Fibroblast of lung (primary cell): ENCODE data around the gene MITF.

Experiments
- CTCF ChIP-seq, 2 donors: IDR thresholded peaks in 1 of 2; conservative IDR thresholded peaks in 1 of 2; 1 replicate in 1 of 2; 2 replicates in 1 of 2; pipeline ENCODE4 v1.5.1; 2011 to 2012; ENCODE audit warnings: low read length in 2 of 2, control low read depth in 1 of 2, inconsistent platforms in 1 of 2, low read depth in 1 of 2, mild to moderate bottlenecking in 1 of 2
- EZH2 ChIP-seq: IDR thresholded peaks from 2 replicates; pipeline ENCODE4 v1.5.1; 2012; ENCODE audit warnings: low read length, control low read depth, mild to moderate bottlenecking; ENCODE audit errors: missing control alignments

- TF ChIP-seq CTCF (conservative IDR thresholded peaks at IDR 0.05 in 1 of 2, IDR thresholded peaks at IDR 0.05 in 1 of 2; ENCODE audit: low read depth in 1 of 2, low read length in 2 of 2): no peak
- TF ChIP-seq EZH2: no peak
These were observed 236.8 kb downstream of the MITF start for GRCh38 chr3:69976021-69976420.
